K562 (cell line): Measurements from ENCODE around the gene ACTN3.

Source experiments
- BDP1 ChIP-seq: IDR thresholded peaks from 3 replicates; pipeline ENCODE4 v1.6.1; 2011; ENCODE audit not compliant: insufficient read length, insufficient read depth
- E2F5 ChIP-seq: sonication (generic); formaldehyde crosslinking; IDR thresholded peaks from 2 replicates; pipeline ENCODE4 v1.8.0; 2022; ENCODE audit warnings: mild to moderate bottlenecking, missing genetic modification reagents
- HBP1 ChIP-seq: fragments of 450-650 bp; formaldehyde crosslinking; IDR thresholded peaks from 2 replicates; pipeline ENCODE4 v1.4.0; 2022; ENCODE audit warnings: missing genetic modification characterization
- MLX ChIP-seq, 2 experiments: fragments of 450-650 bp in 1 of 2; sonication (generic) in 1 of 2; formaldehyde crosslinking; conservative IDR thresholded peaks; 2 replicates each; pipeline versions ENCODE4 v1.4.0 to v1.8.1; 2020 to 2022; ENCODE audit warnings: mild to moderate bottlenecking in 1 of 2, missing genetic modification reagents in 1 of 2
- RAD21 ChIP-seq, 2 experiments: fragments of 250-450 bp in 1 of 2; fragments of 450-650 bp in 1 of 2; sonication (Bioruptor Pico) in 1 of 2; formaldehyde crosslinking in 1 of 2; IDR thresholded peaks in 1 of 2; conservative IDR thresholded peaks in 1 of 2; 2 replicates each; pipeline versions ENCODE4 v1.4.0 to v1.8.0; 2020 to 2022; ENCODE audit warnings: mild to moderate bottlenecking in 2 of 2, moderate library complexity in 1 of 2
- SAP30 ChIP-seq: fragments of 200-600 bp; sonication (generic); IDR thresholded peaks from 2 replicates; pipeline ENCODE4 v1.6.1; 2012; ENCODE audit warnings: borderline replicate concordance, low read depth, mild to moderate bottlenecking, moderate library complexity, low read length, control low read depth, inconsistent platforms; ENCODE audit not compliant: insufficient read depth, poor library complexity, severe bottlenecking
- ZNF76 ChIP-seq: fragments of 250-450 bp; sonication (Bioruptor Pico); IDR thresholded peaks from 2 replicates; pipeline ENCODE4 v1.4.0; 2020; ENCODE audit warnings: mild to moderate bottlenecking, moderate library complexity, borderline replicate concordance

- no peak for TF ChIP-seq HBP1 (CRISPR knock-in tag)
- TF ChIP-seq RAD21 (CRISPR knock-in tag; conservative IDR thresholded peaks at IDR 0.05 in 1 of 2, IDR thresholded peaks at IDR 0.05 in 1 of 2): no peak
- no peak for TF ChIP-seq MLX (CRISPR knock-in tag; conservative IDR thresholded peaks at IDR 0.05)
- no peak for TF ChIP-seq ZNF76 (CRISPR knock-in tag)
- TF ChIP-seq E2F5 (CRISPR knock-in tag): no peak
- TF ChIP-seq BDP1: no peak
- TF ChIP-seq SAP30: no peak
These were observed 15.6 kb downstream of the ACTN3 start for GRCh38 chr11:66562275-66562674.
